HG03457 (cell line): Measurements from ENCODE around the gene INSR.
"Not testable (repeated sequence)": the region's sequence is repeated elsewhere in the genome, so short reads cannot be mapped to it uniquely, and the experiment has no call there.

ENCODE experiments used
- ATAC-seq: cut with Tn5 transposase; IDR thresholded peaks from one replicate; pipeline ENCODE4 v1.9.1; 2021; ENCODE audit warnings: moderate number of reproducible peaks; ENCODE audit not compliant: unreplicated experiment

INSR gene

GRCh38 chr19:7293762-7294557 is at the start of gene INSR:
INSR (minus strand) TSS chr19:7294414; CDS start chr19:7293891, 523 bp downstream.
- ATAC-seq, result peak; percentile 69

DNA sequence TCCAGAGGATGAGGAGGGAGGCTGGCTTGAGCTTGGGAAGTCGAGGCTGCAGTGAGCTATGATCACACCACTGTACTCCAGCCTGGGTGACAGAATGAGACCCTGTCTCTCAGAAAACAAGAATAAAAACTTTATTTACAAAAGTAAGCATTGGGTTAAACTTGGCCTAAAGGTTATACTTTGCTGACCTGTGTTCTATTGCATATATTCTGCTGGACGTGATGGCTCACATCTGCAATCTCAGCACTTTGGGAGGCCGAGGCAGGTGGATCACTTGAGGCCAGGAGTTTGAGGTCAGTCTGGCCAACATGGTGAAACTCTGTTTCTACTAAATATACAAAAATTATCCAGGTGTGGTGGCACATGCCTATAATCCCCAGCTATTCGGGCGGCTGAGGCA is 47.9 kb upstream of the INSR start:
- no peak for ATAC-seq

GRCh38 chr19:7340959-7341837 is 47.0 kb upstream of the INSR start:
- no peak for ATAC-seq

DNA sequence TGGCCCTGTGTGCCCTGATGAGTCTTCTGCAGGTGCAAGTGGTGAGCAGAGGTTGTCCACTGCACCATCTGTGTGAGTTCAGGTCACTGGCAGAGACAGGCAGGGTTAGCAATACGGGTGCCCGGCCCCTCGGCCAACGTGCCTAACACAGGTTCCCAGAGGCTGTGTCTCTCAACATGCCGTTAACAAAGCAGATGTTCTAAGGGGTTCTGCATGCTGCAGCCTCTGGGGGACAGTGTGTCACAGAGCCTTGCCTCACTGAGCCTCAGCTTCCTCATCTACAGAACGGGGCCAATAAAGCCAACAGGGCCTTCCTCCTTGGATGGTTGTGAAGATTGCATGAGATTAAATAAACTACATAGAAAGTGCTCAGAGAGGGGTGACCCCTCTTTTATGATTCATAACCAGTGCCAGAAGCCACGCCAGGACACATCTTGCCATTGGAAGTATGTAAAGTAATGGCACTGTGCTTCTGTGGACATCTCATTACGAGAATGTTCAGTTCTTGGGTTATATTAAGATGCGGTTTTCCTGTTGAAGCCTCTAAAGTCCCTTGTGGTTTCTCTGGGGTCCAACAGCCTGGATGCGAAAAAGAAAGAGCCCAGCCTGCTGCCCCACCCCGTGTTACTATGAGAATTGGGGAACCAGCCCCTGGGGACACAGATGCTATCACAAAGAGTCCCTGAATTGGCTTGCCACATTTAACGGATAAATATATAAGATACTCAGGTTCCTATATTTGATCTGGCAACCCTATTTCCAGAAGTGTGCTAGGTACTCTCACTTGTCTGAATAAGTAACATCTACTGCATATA is 43.4 kb upstream of the INSR start:
- ATAC-seq, result peak; percentile 52

GRCh38 chr19:7336321-7336973 is 42.2 kb upstream of the INSR start:
- no peak for ATAC-seq

DNA sequence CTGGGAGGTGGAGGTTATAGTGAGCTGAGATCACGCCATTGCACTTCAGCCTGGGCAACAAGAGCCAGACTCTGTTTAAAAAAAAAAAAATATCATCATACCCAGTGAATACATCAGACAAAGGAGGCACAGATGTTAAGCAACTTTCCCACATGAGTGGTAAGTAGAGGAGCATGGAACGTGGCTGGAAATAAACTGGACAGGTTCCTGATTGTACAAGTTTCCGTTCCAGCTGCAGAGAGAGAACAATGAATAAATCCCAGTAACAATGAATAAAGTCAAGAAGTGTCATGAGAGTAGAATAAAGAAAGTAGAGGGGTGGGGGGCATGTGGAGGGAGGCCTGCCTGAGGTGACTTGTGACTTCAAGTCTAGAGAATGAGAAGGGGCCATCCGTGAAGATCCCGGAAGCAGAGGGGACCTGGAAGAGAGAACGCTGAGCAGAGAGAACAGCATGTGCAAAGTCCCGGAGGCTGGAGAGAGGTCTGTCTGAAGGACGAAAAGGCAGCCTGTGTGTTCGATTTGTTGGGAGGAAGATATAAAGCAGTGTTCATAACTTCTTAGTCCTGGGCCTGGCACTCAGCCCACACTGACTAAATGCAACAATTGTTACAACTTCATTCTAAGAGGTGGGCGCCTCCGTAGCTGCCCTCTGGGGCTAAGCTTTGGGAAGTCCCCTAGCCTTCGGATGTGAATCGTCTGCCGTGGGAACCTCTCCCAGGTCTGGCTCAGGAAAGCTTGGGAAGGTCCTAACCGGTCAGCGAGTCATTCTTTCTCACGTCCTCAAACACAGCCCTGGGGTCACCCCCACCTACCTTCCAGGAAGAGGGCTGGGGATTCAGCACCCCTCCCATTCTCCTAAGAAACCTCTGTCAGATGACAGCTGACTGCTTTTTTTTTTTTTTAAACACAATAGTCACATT is 39.2 kb upstream of the INSR start:
- ATAC-seq, result no peak

- no peak for ATAC-seq
Observed at GRCh38 chr19:7331446-7331845, 37.2 kb upstream of the INSR start.

DNA sequence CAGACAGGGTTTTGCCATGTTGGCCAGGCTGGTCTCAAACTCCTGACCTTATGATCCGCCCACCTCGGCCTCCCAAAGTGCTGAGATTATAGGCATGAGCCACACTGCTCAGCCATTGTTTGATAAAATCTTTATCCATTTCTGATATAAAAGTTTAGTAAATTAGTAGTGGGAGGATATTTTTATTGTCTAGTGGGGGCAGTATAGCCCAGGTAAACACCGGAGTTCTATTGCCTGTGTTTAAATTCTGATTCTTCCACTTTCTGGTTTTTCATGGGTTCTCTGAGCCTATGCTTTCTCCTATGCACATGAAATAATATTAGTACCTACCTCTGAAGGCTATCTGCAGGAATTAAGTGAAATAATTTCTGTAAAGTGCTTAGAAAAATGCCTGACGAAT is 34.4 kb upstream of the INSR start:
- ATAC-seq, result no peak

DNA sequence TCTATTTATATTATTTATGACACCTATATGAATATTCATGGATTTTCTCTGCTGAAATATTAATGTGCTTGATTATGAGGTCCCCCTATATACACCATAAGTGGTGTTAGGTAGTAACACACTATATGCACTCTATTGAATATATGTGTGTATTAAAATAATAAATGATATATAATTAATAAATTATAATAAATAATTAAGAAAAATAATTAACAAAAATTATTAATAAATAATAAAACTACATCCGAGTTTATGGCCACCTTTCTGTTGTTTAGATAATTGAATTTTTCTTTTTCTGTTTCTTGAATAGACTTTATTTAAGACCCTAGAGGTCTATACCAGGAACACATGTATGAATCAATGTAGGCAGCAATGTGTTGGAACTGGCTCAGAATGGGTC is 33.6 kb upstream of the INSR start:
- ATAC-seq, result no peak

DNA sequence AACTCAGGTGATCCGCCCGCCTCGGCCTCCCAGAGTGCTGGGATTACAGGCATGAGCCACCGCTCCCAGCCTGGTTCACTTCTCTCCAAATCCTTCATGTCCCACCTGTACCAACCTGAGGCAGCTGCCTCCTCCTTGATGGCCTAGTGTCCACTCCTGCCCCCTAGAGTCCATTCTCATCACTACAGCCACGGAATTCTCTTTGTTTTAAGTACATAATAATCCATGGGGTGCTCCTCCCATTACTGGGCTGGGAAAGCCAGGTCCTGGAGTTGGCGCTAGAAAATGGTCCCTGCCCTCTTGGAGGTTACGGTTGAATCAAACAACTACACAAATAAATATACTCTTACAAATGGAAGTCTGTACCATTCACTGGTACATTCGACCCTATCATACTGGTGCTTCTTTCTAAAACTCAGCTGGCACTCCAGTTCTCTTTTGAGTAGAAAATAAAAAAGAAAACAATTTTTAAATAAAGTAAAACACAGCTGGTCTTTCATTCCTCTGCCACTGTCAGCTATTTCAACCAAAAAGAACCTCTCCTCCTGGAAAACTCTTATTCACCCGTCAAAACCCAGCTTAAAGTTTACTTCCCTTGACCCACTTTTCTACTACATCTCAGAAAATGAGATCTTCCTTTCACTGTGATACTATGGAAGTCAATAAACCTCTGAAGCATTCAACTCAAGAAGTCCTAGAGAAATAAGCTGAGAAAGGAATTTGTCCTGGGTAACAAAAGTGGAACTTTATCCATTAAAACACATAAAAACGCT is 32.1 kb upstream of the INSR start:
- no peak for ATAC-seq

DNA sequence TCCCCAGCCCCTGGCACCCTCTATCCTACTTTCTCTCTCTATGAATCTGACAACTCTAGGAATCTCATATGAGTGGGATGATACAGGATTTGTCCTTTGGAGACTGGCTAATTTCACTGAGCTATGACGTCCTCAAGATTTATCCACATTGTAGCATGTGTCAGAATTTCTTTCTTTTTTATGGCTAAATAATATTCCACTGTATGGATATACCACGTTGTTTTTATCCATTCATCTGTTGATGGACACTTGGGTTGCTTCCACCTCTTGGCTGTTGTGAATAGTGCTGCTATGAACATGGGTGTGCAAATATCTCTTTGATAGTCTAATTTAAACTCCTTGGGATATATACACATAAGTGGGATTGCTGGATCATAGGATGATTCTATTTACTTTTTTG is 24.0 kb upstream of the INSR start:
- no peak for ATAC-seq

DNA sequence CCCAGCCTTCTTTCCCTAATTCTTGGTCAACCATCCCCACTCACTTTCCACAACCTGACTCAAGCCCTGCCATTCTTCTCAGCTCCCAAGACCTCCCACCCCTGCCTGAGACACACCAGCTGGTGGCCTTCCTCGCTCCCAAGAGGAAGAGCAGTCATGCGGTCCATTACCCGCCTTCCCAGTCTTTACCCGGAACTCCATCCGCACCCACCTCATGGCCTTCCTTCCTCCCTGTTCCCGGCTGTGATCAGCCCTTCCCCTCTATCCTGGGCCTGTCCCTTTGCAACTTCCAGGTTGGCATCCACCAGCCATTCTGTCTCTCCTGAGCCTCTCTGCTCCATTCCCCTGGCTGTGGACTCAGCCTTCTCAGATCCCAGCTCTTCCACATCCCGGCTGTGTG is 18.6 kb upstream of the INSR start:
- ATAC-seq, result no peak

GRCh38 chr19:7311911-7312310 is 17.7 kb upstream of the INSR start:
- no peak for ATAC-seq

GRCh38 chr19:7308327-7308726 is 14.1 kb upstream of the INSR start:
- not testable (repeated sequence) for ATAC-seq

DNA sequence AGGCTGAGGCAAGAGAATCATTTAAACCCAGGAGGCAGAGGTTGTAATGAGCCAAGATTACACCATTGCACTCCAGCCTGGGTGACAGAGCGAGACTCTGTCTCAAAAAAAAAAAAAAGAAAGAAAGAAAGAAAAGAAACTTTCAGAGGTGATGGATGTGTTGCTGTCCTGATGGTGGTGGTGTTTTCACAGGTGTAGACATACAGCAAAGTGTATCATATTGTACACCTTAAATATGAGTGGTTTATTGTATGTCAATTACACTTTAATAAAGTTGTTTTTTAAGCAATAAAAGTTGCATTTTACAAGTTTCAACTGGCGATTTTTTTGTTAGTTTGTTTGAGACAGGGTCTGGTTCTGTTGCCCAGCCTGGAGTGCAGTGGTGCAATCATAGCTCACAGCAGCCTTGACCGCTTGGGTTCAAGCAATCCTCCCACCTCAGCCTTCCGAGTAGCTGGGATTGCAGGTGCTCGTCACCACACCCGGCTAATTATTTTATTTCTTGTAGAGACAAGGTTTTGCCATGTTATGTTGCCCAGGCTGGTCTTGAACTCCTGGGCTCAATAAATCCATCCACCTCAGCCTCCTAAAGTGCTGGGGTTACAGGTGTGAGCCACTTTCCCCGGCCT is 13.5 kb upstream of the INSR start:
- no peak for ATAC-seq

GRCh38 chr19:7304200-7304599 is 10.0 kb upstream of the INSR start:
- ATAC-seq, result no peak

DNA sequence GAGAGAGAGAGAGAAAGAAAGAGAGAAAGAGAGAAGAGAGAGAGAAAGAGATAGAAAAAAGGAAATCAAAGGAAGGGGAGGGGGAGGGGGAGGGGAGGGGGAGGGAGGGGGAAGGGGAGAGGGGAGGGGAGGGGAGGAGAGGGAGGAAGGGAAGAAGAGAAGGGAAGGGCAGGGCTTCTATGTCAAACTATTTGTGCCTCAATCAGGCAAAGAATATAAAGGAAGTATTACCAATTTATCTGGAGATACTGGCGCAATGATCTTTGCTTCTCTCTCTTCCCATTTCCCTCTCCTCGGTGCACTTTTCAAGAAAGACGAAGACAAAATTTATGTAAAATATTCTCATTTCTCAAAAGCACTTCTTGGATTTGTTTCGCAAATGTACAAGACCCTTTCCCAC is 9.3 kb upstream of the INSR start:
- no peak for ATAC-seq

DNA sequence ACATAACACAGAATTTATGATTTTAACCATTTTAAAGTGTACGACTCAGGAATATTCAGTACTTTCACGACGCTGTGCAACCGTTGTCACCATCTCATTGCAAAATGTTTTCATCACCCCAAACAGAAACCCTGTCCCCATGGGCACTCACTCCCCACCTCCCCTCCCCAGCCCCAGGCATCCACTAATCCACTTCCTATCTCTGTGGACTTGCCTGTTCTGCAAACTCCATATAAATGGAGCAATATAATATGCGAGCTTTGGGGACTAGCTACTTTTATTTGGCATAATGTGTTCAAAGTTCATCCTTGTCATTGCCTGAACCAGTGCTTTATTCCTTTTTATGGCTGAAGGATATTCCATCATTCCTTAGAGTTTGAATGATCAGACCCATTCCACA is 7.3 kb upstream of the INSR start:
- ATAC-seq, result no peak

DNA sequence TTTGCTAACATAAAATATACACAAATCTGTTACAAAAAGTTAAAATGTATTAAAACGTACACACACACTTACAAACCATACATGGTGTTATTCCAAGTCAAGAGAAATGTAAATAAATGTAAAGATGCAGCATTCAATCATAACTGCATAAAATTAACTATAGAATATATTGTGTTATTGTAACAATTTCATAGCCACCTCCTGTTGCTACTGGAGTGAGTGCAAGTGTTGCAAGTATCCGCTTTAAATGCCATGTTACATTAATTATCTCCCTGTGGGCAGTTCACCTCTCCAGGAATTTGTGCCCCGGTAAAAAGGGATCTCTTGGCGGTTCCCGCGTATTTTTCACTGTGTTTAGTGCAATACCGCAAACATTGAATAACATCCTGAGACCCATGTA is 3.5 kb upstream of the INSR start:
- no peak for ATAC-seq
